Stimulated activated CD4-positive, alpha-beta T cell treated with anti-CD3 and anti-CD28 coated beads, Interleukin-2, amount 100 ng/mL, for 24 hours (primary cell): Measurements from ENCODE around the gene SIGLEC1.

Source experiments
- DNase-seq, 2 donors: peaks; one replicate each; pipeline ENCODE4 v3.0.0-alpha.2; 2020

The SIGLEC1 gene

DNA sequence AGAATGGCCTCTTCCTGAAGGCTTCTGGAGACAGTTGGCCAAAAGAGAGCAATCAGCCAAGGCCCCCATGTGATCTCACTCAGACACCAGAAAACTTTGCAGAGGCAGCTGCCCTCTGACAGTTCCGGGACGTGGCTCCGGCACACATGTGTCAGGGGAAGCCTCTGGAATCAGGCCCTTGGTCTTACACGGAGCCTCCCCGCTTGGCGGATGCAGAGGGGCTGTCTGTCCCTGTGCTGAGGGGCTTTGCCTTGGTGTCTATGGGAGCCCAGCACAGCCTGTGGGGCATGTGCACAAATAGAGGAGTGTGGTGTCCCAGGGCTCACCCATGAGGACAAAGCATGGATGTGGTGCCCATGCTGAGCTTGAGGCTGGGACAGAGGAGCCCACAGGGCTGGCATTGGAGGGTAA lies 13.8 kb downstream of the SIGLEC1 start:
- DNase-seq = no peak

GRCh38 chr20:3697588-3698305 lies 14.7 kb downstream of the SIGLEC1 start:
- no peak for DNase-seq

DNA sequence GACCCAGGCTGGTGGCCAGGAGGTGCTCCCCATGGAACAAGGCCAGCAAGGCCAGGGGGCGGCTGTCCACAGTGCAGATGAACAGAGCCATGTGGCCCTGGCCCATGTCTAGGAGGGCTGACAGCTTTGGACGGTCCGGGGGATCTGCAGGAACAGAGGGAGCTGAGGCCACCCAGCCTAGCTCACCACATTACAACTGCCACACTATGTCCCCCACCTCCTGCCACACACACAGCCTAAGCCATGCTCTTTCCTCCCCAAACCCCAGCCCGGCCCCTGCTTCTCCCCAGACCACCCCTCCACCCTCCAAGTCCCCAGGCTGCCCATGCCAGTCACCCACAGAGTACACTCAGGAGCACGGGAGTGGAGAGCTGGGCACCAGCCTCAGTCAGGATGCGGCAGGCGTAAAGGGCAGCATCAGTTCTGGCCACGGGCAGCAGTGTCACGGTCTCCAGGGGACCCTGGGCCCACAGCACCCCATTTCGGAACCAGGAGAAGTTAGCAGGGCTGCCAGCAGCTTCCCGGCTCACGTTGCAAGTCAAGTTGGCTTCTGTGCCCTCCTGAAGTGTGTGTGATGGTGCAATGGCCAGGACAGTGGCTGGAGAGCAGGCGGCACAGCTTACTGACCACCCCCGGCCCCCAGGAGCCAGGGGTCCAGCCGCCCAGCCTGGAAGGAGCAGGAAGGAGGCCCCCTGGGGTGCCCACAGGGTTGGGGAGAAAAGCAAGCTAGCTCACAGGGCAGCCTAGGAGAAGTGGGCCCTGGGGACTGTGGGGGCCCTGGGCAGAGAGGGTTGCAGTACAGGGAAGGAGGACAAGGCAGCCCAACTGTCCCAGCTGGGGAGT lies 15.4 kb downstream of the SIGLEC1 start:
- DNase-seq = no peak

DNA sequence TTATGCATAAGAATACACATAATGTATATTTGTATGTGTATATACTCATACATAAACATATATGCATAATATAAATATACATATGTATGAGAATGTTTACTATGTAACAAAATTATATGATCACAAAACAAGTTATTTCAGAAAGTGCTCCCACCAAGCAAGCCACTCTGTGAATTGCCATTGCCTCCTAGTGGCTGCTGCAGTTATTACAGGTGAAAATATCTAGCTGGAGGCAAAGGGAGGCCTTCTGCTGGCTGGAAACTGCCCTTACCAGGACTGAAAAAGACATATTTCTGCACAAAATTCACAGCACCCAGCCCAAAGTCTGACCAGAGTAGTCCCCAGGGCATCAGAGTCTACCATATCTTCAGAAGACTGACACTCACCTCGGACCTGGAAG lies 16.2 kb downstream of the SIGLEC1 start:
- no peak for DNase-seq

- DNase-seq = no peak
Observed at GRCh38 chr20:3694864-3695263, 17.5 kb downstream of the SIGLEC1 start.

DNA sequence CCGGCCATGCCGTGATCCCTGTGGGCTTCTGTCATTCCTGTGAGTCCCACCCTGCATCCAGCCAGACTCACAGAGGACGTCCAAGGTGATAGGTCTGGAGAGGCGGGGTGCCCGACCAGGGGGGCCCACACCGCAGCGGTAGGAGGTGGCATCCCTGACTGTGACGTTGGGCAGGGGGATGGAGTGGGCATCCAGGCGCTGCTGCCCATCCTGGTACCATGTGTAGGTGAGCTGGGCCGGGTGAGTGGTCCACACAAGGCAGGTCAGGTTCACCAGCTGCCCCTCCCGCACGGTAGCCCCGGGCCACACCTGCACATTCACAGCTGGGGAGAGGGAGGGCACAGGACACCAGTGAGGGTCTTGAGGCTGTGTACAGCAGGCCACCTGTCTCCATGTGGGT lies 19.0 kb downstream of the SIGLEC1 start:
- DNase-seq = no peak

GRCh38 chr20:3692706-3693294 lies 19.6 kb downstream of the SIGLEC1 start:
- no peak for DNase-seq

DNA sequence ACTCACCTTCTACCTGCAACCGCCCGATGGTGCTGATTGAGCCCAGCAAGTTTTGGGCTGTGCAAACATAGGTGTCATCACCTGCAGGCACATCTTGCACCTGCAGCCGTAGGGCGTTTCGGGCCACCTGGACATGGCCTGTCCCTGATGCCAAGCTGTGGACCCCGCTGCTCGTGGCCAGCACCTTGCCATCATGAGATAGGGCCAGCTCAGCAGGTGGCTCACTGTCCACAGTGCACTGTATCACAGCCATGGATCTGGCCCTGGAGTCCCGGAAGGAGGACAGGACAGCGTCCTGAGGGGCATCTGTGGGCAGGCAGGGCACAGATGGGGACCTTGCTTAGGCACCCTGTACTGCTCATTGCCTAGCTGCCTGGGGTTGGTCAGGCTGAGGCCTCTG lies 20.5 kb downstream of the SIGLEC1 start:
- no peak for DNase-seq

GRCh38 chr20:3691306-3691705 lies 21.1 kb downstream of the SIGLEC1 start:
- DNase-seq = no peak

- DNase-seq = no peak
Observed at GRCh38 chr20:3690413-3690812, 22.0 kb downstream of the SIGLEC1 start.

DNA sequence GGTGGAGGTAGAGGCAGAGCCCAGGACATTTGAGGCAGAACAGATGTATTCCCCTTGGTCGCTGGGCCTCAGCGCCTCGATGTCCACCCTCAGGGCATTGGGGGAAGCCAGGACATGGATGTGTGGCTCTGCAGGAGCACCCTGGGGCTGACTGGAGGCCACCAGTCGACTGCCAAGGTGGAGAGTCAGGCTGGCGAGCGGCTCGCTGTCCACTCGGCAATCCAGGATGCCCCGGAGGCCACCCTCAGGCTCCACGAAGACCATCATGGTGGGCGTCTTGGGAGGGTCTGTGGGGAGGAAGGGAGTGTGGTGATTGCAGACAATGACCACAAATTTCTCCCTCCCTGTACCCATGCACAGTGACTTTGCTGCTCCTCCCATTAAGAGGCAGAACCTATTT lies 22.4 kb downstream of the SIGLEC1 start:
- no peak for DNase-seq

DNA sequence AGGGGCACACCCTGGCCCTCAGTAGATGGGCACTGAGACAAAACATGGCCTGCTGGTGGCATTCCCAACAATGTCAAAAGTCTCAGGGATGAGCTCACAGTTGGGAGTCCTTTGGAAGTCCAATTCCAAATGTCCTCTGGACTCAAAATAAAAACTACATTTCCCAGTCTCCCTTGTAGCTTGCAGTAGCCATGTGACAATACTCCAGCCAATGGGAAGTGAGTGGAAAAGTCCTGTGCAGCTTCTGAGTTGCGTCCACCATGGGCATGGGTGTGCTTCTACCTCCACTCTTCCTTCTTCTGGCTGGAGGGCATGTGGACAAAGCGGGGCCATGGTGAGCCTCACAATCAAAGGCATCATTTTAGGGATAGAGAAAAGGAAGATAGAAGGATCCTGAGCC lies 24.7 kb downstream of the SIGLEC1 start:
- DNase-seq = no peak

GRCh38 chr20:3686867-3687321 lies 25.5 kb downstream of the SIGLEC1 start:
- DNase-seq = no peak

DNA sequence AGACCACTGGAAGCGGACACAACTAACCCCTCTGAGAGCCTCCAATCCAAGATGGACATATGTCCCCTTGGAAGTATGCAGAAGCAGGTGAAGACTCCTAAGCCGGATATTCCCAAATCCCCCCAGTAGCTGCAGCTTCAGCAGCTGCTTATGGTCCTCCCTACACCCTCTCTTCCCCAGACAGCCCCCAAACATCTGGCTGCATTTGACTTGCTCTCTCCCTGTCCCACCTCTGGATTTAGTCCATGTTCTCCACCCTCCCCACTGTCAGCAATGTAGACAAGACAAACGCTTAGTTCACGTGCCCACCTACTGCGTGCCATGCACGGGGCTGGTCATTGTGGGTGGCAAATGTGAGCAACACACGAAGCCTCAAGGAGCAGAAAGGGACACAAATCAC lies 26.0 kb downstream of the SIGLEC1 start:
- no peak for DNase-seq

DNA sequence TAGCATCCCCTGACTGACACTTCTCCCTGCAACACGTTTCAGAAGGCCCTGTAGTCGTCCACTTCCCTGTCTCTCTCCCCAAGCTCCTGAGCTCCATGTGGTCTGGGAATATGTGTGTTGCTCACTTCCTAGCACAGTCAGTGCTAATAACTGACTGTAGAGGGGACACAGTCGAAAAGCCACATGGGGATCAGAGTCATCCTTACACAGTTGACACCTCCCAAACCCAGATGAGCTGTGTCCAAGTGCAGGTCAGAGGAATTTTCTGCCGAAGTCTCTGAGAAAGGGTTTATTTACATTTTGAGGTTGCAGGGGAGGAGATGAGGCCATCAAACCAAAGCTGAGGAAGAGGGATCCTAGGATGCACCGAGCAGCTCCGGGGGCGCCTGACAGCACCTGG lies 27.1 kb downstream of the SIGLEC1 start:
- no peak for DNase-seq

DNA sequence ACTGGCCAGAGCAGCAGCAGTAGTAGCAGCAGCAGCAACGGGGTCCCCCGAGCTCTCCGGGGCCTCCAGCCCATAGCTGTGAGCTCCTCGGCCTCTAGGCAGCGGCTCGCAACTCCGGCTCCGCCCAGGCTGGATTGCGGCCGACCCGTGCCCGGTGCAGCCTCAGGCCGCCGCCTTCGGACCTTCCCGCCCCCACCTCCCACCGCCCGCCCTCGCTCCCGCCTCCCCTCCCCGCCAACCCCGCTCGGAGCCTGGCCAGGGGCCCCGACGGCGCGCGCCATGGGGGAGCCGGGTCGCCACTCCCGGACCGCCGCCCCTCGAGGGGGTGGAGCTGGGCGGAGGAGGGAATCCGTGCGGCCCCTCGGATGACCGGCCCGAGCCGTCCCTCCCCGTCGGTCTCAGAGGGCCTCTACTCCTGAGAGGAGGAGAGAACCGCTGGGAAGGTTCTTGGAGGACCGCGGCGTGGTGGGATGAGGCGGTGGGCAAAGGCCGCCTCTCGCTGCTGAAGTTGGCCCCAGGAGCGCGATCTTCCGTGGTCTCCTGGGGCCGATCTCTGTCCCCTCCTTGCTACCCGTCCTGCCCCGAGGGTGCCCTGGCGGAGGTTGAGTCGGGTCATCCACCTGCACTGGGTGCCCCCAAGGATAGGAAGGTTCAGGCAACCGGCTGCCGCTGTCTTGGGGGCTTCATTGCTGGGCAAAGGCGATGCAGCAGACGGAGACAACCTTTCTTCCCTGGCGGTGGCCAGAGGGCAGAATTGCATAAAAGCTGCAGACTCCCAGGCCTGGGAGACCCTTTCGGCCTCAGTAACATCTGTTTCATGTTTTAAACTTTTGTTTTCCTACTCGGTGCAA lies 30.2 kb downstream of the SIGLEC1 start, which contains the start of gene ADAM33:
Gene ADAM33, minus strand, starts transcription at position 80 of the 851 bp plus-strand sequence. Its CDS starts 6 bp downstream, at position 74.
- DNase-seq = no peak

DNA sequence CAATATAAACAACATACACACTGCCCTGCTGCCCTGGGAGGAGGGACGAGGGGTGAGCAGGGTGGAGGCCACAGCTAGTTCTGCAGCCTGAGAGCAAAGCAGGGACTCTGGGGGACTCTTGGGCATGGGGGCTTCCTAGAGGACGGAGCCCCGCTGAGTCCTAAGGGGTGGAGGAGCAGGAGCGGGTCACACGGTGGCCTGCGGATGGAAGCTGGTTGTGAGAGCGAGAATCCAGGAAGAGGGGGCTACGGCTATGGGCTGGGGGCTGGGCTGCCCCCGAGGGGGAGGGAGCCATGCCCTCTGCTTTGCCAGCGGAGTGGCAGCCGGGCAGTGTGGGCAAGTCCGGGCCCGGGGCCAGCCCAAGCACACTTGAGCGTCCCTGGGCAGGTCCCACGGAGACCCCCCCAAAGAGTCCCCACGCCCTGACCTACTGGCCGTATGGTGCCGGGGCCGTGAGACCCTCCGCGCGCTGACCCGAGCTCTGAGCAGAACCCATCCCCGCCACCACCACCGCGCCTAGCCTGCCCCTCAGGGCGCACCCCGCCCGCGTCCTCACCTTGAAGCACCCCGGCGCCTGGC lies 31.0 kb downstream of the SIGLEC1 start:
- DNase-seq = no peak

DNA sequence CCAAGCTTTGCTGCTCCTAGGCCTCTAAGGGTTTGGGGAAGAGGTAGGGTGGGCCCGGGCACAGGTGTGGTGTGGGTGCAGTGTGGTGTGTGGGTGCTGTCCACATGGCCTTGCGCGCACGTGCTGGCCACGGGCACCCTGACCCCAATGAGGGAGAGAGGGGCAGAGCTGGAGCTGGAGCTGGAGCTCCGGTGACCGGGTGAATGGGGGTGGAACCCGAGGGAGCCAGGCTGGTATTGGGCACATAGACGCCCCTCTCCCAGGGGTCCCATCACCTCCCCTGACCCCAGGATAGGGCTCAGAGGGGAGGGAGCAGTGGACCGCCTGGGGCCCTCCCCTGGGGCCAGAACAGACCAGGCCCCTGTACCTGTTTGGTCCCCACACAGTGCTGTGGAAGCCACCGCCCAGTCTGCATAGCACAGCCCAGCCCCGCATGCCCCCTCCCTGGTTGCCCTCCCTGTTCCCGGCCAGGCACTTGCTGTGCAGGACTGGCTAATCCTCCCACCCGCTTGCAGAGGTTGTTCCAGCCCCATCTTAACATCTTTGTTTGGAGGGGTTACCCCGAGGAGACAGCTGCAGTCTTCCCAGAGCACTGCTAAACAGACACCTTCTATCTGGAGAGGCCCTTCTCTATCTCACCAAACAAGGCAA lies 31.6 kb downstream of the SIGLEC1 start:
- no peak for DNase-seq

GRCh38 chr20:3679749-3680700 lies 32.4 kb downstream of the SIGLEC1 start:
- DNase-seq = no peak

DNA sequence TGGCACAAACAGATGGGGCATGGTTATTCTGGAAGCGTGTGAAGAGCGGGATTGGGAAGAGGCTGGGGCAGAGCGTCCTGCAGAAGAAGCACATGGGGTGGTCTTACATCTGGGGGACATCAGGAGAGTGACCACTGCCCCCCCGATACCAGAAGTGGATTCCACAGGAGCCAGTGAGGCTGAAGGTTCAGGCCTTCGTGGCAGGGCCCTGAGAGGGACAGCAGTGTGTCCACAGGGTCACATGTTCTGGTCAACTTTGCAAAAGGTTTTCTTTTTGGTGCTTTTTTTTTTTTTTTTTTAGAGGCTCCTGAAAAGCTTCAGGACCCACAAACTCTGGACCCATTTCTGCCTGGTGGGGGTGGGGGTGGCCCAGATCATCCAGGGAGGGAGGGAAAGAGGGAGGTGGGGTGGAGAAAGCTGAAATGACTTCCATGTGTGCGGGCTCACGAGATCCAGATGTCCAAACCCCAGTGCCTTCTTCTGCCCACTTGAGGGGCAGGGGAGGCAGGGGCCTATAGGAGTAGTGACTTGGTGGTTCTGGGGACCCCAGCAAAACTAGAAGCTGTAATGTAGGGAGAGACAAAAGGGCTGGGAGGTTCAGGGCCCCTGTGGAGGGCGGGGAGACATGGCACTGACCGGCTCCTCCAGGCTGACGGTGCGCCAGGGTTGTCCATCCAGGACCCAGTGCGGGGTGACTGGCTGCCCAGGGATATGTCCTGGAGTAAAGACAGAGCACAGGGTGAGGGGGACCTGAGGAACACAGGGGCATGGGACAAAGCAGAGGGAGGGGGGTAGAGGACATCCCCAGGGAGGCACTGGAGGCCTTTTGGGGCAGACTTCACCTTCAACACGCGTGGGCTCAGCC lies 33.3 kb downstream of the SIGLEC1 start:
- DNase-seq = no peak
